ENCODE results near the gene CRIP2.
A peak's percentile ranks its signal among the peaks of the same experiment; 100 is the strongest.

Gene CRIP2

GRCh38 chr14:105477660-105478397, 3.2 kb downstream of the CRIP2 start:
- DNase-seq: peak; percentile 46

- no peak for DNase-seq
Measured at GRCh38 chr14:105478398-105479251, 4.0 kb downstream of the CRIP2 start.

DNA sequence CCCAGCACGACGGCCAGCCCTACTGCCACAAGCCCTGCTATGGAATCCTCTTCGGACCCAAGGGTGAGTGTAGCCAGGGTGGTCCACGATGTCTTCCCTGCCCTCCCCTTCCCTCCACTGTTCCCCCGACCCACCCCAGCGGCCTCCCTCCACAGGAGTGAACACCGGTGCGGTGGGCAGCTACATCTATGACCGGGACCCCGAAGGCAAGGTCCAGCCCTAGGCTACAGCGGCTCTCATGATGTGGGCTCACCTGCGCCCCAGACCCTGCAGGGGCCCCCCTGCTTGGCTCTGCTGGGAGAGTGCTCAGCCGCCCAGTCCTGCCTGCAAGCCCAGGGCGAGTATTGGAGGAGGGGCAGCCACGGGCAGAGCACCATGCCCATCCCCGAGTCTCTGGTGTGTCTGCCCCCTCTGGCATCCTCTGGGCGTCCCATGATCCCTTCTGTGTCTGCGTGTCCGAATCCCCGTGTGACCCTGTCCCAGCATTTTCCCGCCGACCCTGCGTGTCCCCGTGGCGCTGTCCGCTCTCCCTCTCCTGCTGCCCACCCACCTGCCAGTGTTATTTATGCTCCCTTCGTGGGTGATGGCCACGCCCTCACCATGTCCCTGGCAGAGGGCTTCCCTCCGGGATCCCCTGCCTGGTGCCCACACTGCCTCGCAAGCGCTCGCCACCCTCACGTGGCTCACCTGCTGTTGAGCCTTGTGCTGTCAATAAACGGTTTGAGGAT, 5.0 kb downstream of the CRIP2 start:
- no peak for DNase-seq

- DNase-seq: no peak
Measured at GRCh38 chr14:105480199-105480746, 5.7 kb downstream of the CRIP2 start.

DNA sequence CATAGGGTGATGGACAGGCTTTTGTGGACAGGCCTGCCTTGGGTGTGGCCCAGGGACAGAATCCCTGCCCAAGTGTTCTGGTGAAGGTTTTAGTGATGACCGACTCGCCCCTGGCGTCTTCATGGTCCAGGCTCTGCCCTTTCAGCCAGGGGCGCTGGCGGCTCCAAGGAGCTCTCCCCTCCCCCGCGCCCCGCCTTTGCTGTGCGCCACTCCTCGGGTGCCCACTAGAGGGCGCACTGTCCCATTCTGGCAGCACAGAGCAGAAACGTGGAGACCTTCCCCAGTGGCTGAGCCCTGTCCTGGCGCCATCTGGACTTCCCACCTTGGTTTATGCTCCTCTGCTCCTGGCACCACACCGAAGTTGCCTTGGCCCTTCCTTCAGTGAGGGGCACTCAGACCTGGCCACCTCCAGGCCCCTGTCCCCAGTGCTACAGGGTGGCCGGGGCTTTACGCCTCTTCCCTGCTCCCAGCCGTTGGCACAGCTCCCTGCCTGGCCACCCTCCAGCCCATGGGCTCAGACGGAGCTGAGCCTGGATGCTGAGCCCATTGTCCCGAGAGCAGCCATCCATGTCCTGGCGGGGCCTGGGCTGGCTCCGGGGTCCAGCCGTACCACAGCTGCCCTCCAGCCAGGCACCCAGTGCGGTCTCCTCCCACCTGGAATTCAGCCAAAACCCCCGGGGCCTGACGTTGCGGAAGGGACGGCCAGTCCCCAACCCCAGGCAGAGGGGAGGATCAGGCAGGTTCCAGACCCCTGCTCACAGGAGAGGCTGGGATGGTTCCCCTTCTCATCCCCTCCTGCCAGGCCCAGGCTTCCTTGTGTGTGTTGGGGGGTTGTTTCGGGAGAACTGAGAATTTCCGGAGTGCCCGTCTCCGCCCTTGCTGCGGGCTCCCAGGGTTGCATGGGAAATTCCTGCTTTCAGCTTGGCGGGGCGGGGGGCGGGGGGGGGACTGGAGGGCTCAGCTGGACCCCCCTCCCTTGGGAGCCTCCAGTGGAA, 6.5 kb downstream of the CRIP2 start:
- DNase-seq: peak; percentile 91

- DNase-seq: peak; percentile 92
Measured at GRCh38 chr14:105481886-105482457, 7.4 kb downstream of the CRIP2 start.

- no peak for DNase-seq
Measured at GRCh38 chr14:105482486-105483110, 8.0 kb downstream of the CRIP2 start.

DNA sequence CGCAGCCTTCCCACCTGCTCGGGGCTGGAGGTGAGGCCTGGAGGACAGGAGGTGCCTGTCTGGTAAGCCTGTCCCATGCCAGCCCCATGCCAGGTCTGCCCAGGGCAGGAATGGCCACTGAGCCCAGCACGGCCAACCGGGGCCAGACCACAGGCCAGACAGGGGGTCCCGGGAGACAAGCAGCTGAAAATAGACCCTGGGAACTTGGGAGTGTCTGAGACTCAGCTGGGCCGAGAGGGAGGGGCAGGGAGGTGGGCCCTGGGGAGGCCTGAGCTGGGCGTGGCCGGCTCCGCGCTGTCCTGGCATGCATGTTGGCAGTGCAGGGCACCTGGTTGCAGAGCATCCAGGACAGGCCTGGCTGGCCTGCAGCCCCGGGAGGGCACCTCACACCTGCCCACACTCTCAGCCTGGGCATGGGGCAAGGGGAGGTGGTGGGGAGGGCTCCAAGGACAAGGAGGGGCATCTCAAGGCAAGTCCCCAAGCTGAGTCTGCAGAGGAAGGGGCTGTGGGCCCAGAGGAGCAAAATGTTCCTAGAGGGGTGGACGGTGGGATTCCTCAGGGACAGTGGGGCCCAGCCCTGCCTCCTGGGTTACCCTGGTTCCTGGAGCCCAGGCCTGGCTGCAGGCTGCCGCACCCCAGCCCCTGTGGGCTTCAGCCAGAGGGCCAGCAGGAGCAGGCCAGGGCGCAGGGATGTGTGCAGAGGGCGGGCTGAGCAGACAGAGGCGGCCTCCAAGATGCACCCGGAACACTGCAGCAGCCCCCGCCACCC, 8.9 kb downstream of the CRIP2 start:
- DNase-seq: no peak

DNA sequence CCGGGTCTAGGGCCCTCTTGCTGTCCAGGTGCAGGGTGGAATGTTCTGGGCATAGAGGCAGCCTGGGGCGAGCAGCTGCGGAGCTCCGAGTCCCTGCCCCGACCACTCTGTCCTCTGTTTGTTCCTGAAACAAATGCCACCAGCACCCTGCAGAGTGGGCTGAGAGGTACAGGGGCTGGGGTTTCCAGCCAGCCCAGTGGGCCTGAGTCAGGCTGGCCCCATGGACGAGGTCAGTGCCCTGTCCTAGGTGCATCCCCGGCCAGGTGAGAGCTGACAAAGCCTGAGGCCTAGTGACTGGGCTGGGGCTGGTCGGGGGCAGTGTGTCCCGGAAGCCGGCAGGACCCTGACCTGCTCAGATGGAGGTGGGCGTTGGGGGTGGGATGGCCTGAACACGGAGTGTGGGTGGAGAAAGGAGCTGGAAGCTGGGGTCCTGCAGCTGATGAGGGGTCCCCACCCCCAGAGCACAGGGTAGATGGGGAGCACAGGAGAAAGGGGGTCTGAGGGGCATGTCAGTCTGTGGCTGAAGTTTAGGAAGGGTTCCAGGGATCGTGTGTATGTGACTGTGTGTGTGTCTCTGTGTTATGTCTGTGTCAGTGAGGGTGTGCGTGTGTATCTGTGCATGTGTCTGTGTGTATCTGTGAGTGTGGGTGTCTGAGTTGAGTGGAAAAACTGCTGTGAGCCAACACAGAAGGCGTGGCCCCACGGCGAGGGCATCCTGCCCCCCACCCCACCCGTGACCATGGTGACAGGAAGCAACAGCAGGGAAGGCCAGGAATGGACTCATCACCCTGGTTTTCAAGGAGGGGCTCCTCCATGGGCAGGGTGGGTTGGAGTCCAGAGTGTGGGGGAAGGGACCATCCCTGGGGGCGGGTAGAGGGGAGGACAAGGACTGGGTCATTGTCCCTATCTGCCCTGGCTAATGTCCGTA, 9.7 kb downstream of the CRIP2 start:
- peak; percentile 64 for DNase-seq

GRCh38 chr14:105484997-105485393, 10.4 kb downstream of the CRIP2 start:
- DNase-seq: no peak

DNA sequence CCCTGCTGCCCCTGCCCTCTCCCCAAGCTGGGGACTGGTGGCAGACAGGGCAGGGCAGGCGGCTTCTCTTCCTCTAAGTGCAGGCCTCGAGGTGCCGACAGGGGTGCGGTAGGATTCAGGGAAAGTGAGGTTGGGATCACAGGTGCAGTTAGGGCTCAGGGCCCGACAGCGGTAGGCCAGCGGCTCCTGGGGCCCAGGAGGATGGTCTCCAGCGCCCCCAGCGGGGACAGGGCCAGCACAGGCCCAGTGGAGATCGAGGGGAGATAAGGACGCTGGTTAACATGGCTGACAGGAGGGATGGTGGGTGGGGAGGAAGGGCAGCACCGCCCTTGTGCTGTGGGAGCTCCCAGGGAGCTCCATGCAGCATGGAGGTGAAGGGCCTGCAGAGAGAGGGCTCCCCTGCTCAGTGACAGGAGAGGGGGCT, 11.1 kb downstream of the CRIP2 start:
- peak; percentile 63 for DNase-seq

GRCh38 chr14:105486163-105486973, 11.7 kb downstream of the CRIP2 start, which contains the start of gene CRIP1:
TSS of gene CRIP1 (plus strand) at chr14:105486886. CDS start at chr14:105487260, 374 bp downstream.
- DNase-seq: peak; percentile 18

- DNase-seq: peak; percentile 64
Measured at GRCh38 chr14:105486974-105487448, 12.4 kb downstream of the CRIP2 start.

DNA sequence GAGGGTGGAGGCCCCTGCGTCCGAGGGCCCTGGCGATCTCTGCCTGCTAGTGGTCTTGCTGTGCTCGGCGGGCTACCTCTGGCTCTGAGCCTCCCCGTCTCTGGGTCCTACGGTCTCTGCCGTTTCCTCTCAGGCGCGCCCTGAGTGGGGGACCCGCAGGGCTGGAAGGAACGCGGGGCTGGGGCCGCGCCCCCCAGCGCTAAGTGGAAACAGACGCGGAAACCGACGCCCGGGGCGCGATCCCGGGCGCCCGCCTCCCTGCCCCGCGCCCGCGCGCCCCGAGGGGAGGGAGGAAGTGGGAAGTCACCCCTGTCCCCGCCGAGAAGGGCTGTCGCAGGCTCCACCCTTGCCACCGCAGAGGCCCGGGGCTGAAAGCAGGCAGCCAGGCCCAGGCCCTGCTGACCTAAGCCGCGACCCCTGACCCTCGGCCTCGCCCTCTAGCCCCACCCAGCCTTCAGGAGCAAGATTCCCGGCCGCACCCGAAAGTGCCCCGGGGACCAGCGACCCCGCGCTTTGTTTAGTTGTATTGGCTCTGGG, 12.9 kb downstream of the CRIP2 start:
- peak; percentile 64 for DNase-seq

DNA sequence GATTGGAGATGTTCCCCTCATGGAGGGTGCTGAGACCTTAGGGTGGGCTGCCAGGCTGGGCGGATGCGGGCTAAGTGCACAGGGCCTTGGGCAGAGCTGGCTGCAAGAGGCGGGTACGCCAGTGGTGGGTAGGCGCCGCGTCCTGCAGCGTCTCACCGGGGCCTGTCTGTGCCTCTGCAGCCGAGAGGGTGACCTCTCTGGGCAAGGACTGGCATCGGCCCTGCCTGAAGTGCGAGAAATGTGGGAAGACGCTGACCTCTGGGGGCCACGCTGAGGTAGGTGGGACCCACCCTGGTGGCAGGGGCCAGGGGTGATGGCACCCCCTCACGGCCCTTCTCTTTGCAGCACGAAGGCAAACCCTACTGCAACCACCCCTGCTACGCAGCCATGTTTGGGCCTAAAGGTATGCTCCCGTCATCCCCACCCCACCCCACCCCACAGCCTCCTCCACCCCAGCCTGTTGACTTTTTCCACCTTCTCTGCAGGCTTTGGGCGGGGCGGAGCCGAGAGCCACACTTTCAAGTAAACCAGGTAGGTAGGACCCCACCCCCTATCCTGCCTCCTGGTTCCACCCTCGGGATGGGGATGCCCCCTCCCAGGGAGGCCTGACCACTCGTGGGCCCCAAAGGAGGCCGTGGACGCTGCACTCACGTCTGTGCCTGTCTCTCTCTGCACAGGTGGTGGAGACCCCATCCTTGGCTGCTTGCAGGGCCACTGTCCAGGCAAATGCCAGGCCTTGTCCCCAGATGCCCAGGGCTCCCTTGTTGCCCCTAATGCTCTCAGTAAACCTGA, 13.6 kb downstream of the CRIP2 start:
- peak; percentile 36 for DNase-seq

DNA sequence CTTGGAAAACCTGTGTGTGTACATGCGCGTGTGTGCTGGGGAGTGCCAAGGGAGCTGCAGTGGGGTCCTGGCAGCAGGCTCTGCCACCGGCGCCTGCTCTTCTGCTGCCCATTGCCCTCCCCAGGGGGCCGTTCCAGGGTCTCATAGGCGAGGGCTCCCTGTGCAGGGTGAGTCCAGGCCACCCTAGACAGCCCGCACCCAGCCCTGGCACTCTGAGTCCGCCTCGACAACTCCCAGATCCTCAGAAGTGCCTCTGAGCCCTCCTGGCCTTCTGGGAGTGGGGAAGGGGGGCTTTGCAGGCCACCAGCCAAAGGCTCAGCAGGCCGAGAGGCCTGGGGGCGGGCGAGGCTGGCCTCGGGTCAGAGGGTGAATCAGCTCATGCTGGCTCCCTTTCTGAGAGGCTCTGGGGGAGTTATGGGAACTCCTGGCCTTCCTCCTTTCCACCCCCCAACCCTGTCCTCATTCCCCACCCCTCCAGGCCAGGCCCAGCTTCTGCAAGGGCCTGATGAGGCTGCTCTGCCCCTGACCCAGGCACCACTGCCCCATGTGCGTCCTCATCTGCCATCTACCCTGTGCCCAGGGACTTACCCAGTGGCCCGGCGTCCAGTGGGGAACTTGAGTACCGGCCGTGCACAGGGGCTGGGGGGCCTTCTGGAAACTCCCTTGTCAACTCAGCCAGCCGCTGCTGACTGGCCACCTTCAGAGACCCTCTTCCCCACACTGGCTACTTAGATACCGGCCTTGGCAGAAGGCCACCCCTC, 14.3 kb downstream of the CRIP2 start:
- DNase-seq: no peak

Data from activated naive CD4-positive, alpha-beta T cell treated with Interleukin-2 at 50 U/mL for 16 hours (primary cell).